IPS-NIHi7 (cell line): ENCODE measurements around the gene CTBS.
A peak's percentile ranks its signal among the peaks of the same experiment; 100 is the strongest.

ENCODE experiments used
- DNase-seq: peaks from one replicate; pipeline ENCODE4 v3.0.0; 2012; ENCODE audit warnings: mixed read lengths; ENCODE audit errors: extremely low spot score

The CTBS gene

DNA sequence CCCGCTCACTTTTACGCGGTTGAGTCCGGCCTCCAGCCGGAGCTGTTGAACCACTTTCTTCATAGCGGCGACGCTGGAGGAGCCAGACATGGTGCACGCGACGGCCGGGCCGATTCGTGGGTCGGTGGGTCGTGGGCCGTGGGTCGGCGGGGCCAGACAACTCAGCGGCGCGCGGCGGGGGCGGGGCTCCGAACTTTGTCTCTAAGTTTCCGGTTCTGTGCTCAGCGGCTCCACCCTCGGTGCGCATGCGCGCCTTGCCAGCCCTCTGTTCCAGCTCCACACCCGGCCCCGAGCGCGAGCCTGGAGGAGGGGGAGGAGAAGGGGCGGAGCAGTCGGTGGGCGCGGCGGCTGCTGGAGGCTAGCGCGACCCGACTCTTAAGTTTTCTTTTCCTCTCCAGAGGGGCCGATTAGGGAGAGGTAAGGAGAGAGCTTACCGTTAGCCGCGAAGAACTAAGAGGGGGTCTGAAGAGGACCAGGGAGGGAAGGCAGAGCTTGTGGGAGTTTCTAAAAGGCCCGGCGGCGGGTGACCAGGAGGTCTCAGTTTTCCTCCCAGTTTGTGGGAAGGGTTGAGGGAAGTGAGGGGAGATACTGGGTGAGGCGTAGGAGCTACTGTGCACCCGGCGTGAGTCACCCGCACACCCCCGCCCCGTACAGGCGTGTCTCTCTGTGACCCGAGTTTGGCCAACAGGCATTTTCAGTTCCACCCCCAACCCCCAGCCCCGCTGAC, 68.1 kb downstream of the CTBS start, which contains the start of the genes GNG5 and SPATA1:
Gene GNG5 (minus strand): TSS at position 580 of the 727 bp plus-strand sequence. CDS start 490 bp downstream, at position 90.
Gene SPATA1 (plus strand): TSS at position 385 of the 727 bp plus-strand sequence. CDS start 9,974 bp downstream, outside the sequence.
- DNase-seq = peak; percentile 97

DNA sequence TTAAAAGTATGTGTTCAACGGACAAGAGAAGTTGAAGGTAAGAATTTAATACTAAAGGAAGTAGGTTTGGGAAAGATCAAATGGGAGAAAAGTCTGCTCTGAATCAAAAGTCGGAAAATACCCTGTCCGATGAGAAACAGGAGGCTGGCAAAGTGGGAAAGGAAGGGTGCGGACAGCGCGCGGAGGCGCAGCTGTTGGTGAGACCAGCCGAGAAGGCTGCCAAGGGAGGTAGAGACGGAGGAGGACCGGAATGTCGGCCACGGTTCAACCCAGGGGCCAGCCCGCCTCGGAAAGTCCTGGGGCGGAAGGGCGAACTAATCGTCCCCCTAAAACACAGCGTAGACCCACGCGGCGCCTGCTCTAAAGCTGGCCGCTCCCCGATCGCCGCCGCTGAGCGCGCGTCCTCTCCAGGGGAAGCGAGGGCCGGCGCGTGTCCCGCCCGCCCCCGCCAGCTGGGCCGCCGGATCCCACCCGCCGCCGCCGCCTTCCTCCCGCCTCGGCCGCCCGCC, 68.7 kb downstream of the CTBS start:
- DNase-seq = peak; percentile 76

DNA sequence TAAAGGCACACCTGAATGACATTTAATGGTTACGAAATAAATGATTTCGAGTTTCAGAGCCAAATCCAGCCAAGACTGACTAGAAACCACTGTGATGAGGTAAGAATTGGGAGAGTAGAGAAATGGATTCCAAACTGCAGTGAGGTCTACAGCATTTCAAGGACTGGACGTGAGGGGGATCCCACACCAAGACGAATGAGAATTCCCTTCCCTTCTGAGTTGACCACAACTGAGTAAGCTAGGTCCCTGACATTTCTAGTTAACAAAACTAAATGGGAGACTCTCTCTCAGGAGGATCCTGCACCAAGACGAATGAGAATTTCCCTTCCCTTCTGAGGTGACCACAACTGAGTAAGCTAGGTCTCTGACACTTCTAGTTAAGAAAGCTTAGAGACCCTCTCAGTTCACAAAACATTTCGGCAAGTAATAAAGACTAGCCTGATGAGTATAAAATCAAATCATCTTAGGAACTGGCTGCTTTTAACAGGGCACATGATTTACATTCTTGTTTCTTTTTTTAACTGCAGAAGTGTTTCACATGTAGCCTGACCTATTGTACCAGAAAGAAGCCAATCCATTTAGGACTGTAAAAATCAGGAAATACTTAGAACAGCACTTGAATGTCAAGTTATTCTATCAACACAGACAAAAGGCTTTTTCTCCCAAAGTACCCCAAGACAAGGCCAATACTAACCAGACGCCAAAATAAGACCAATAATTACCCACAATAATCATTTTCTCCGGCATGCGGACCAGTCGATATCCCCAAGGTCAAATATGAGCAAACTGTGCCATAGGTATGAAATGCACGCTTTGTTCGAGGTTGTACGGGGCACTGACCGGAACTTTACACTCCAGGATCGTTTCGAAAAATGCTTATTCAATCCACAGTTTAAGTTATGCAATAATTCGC, 69.4 kb downstream of the CTBS start:
- no peak for DNase-seq

GRCh38 chr1:84502927-84503326, 71.3 kb downstream of the CTBS start:
- DNase-seq = no peak
